Head of caudate nucleus (tissue), 42 donors: ENCODE measurements around the gene DRD4.
"Not testable (repeated sequence)": the region's sequence is repeated elsewhere in the genome, so short reads cannot be mapped to it uniquely, and the experiment has no call there.

Experiments
- DNase-seq, 42 donors: peaks; one replicate each; pipeline versions ENCODE4 v3.0.0 to v3.0.0-alpha.2; 2020 to 2021; ENCODE audit warnings: mixed read lengths in 7 of 42
- intact Hi-C: fragments of 100-400 bp; cut with DNase I; formaldehyde crosslinking; loops from one replicate; pipeline ENCODE4 v1.15.0; 2022

Gene DRD4

GRCh38 chr11:690244-690643, 53.2 kb downstream of the DRD4 start:
- not testable (repeated sequence) for DNase-seq

More at GRCh38 chr11:690244-690643, 53.2 kb downstream of the DRD4 start:
- intact Hi-C loops: loop anchor here (10.0 kb wide), 1 partner anchor 125 kb away; the partner anchor contains the start of genes LMNTD2 and RASSF7
